ENCODE data around the gene FADS1.

DNA sequence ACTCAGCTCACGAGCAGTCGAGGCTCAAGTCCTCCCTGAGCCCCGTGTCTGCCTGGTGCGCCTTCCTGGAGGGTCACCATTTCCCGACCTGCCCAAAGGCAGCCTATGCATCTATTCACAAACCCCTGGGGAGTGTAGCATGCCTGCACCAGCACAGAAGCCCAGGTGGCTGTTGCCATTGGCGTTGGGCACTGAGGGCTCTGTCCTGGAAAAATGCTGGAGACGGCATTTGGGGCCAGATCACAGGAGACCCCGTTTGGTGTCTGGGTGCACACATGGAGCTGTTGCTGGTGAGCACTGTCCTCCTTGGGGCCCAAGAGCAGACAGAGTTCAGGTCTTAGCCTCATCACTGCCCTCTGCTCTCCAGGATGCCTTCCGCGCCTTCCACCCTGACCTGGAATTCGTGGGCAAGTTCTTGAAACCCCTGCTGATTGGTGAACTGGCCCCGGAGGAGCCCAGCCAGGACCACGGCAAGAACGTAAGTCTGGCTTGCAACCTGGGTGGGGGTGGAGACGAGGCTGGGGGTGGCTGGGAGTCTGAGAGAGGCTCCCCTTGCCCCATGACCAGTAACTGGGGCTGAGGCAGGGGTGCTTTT is 20.7 kb upstream of the FADS1 start:
- TF ChIP-seq, protein P1, sequence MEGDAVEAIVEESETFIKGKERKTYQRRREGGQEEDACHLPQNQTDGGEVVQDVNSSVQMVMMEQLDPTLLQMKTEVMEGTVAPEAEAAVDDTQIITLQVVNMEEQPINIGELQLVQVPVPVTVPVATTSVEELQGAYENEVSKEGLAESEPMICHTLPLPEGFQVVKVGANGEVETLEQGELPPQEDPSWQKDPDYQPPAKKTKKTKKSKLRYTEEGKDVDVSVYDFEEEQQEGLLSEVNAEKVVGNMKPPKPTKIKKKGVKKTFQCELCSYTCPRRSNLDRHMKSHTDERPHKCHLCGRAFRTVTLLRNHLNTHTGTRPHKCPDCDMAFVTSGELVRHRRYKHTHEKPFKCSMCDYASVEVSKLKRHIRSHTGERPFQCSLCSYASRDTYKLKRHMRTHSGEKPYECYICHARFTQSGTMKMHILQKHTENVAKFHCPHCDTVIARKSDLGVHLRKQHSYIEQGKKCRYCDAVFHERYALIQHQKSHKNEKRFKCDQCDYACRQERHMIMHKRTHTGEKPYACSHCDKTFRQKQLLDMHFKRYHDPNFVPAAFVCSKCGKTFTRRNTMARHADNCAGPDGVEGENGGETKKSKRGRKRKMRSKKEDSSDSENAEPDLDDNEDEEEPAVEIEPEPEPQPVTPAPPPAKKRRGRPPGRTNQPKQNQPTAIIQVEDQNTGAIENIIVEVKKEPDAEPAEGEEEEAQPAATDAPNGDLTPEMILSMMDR (IDR thresholded peaks at IDR 0.05), result no peak
- TF ChIP-seq POLR2A (IDR thresholded peaks at IDR 0.05), result no peak
